Sigmoid colon (tissue), 7 donors: Measurements from ENCODE around the gene PGRMC1. TPM values are rescaled to one million over a fixed set of nuclear protein-coding genes. Genes with fewer than 3 reads are reported as not detected.
A peak's percentile ranks its signal among the peaks of the same experiment; 100 is the strongest.

Experiments used
- DNase-seq: peaks from one replicate; pipeline ENCODE4 v3.0.0-alpha.2; 2019
- H3K27ac ChIP-seq, 4 donors: fragments of 200-600 bp; sonication (generic); one replicate each; pipeline ENCODE4 v1.5.1; 2016 to 2019; ENCODE audit warnings: mild to moderate bottlenecking in 1 of 4
- H3K27me3 ChIP-seq, 3 donors: fragments of 200-600 bp; sonication (generic); one replicate each; pipeline ENCODE4 v1.5.1; 2019; ENCODE audit warnings: mild to moderate bottlenecking in 1 of 3
- H3K36me3 ChIP-seq, 4 donors: fragments of 200-600 bp; sonication (generic); one replicate each; pipeline ENCODE4 v1.5.1; 2016 to 2019
- H3K4me1 ChIP-seq, 4 donors: fragments of 200-600 bp; sonication (generic); one replicate each; pipeline ENCODE4 v1.5.1; 2017 to 2019
- H3K4me3 ChIP-seq, 4 donors: fragments of 200-600 bp; sonication (generic); one replicate each; pipeline ENCODE4 v1.5.1; 2017 to 2019; ENCODE audit warnings: mild to moderate bottlenecking in 2 of 4, moderate library complexity in 1 of 4
- H3K9me3 ChIP-seq, 4 donors: fragments of 200-600 bp in 3 of 4; sonication (generic) in 3 of 4; one replicate each; pipeline versions ENCODE4 v1.5.1 to v1.6.1; 2013 to 2019
- CTCF ChIP-seq, 4 experiments: fragments of 450-650 bp in 3 of 4; fragments of 200-600 bp in 1 of 4; IDR thresholded peaks; one replicate each; pipeline ENCODE4 v1.5.1; 2016 to 2019; ENCODE audit warnings: antibody characterized with exemption in 4 of 4, mild to moderate bottlenecking in 3 of 4, moderate library complexity in 2 of 4
- EP300 ChIP-seq, 4 donors: sonication (generic); formaldehyde crosslinking; IDR thresholded peaks; one replicate each; pipeline ENCODE4 v1.6.1; 2017; ENCODE audit warnings: antibody characterized with exemption in 4 of 4
- POLR2A ChIP-seq, 2 donors: fragments of 450-650 bp; IDR thresholded peaks; one replicate each; pipeline ENCODE4 v1.6.1; 2016; ENCODE audit warnings: antibody characterized with exemption in 2 of 2, mild to moderate bottlenecking in 2 of 2, moderate library complexity in 2 of 2
- POLR2AphosphoS5 ChIP-seq, 4 donors: sonication (generic); formaldehyde crosslinking; IDR thresholded peaks; one replicate each; pipeline ENCODE4 v1.6.1; 2017; ENCODE audit warnings: antibody characterized with exemption in 4 of 4
- WGBS, 2 donors: extraction: QIAGEN DNeasy Blood & Tissue Kit; methylation state at CpG; one replicate each; pipeline ENCODE4 v1.1.7; 2013; 5-methylcytosine and 5-hydroxymethylcytosine counted together
- intact Hi-C: fragments of 100-400 bp; cut with DNase I; formaldehyde crosslinking; loops from one replicate; pipeline ENCODE4 v1.15.1; 2023
- polyA plus RNA-seq, 3 donors: library from polyadenylated mRNA; stranded (reverse); fragments of 200-250 nt; gene quantifications; one replicate each; pipeline ENCODE4 v1.2.3, GENCODE V29; 2013
- total RNA-seq, 4 donors: library from RNA; depleted of rRNA; stranded (reverse); fragments of >200 nt; gene quantifications; one replicate each; pipeline ENCODE4 v1.1.0, GENCODE V29; 2016
- donor health status: healthy with polysubstance abuse.
- donor health status: Bipolar disorder and iron deficiency.
- donor health status: healthy.

Gene PGRMC1
- 100 to 1,000 TPM; 104 to 159 (median 132) TPM for total RNA-seq
- polyA plus RNA-seq = 10 to 100 TPM; 33.0 to 88.0 (median 39.3) TPM

DNA sequence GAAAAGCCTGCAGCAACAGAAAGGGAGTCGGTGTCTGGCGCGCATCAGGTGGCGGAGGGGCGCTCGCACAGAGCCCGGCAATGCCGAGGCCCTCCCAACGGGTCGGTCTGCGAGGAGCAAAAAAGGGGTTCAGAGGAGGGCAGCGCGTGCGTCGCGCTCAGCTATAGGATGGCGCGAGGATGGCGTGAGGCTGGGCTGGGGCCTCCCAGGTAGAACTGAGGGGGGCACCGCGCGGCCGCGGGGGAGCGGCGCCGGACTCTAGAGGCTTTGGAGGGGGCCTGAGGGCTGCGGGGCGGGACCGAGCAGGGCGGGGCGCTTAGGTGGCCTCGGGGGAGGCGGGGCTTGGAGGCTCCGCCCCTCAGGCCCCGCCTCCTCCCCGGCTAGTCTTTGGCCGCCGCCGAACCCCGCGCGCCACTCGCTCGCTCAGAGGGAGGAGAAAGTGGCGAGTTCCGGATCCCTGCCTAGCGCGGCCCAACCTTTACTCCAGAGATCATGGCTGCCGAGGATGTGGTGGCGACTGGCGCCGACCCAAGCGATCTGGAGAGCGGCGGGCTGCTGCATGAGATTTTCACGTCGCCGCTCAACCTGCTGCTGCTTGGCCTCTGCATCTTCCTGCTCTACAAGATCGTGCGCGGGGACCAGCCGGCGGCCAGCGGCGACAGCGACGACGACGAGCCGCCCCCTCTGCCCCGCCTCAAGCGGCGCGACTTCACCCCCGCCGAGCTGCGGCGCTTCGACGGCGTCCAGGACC is at the start of gene PGRMC1:
Gene PGRMC1 (plus strand): TSS at position 414 of the 751 bp plus-strand sequence. CDS start 79 bp downstream, at position 493.
- H3K27me3 ChIP-seq = no peaks in the 10 kb centered on the region
- H3K27ac ChIP-seq = peak within 1 kb of the TSS; percentile 81 to 90 (median 88)
- TF ChIP-seq POLR2AphosphoS5 (IDR thresholded peaks at IDR 0.05) (peak; percentile 93 to 97 (median 97)), POLR2A (IDR thresholded peaks at IDR 0.05) (peak; percentile 71 to 75), CTCF (IDR thresholded peaks at IDR 0.05) (no peak)
- H3K4me3 ChIP-seq = peak within 1 kb of the TSS; percentile 66 to 81 (median 72)
- no peaks in the 10 kb centered on the region for H3K36me3 ChIP-seq
- DNase-seq = peak; percentile 91
- WGBS, 2 donors = 1% methylated on average over 82 of the region's 82 CpGs
- peaks cover 0 to 14% (median 5%) of the 10 kb centered on the region in 4 donors for H3K4me1 ChIP-seq
- H3K9me3 ChIP-seq = no peaks in the 10 kb centered on the region
- intact Hi-C loops = loop anchor here (5.0 to 10.0 kb wide), 4 partner anchors 161 to 891 kb away; partner anchors contain the start of genes DOCK11, SLC25A43, SLC25A5 and WDR44

- intact Hi-C loops = no loop called here
Measured at GRCh38 chrX:119186763-119187162, 49.3 kb upstream of the PGRMC1 start.

GRCh38 chrX:119187298-119187697 is 48.8 kb upstream of the PGRMC1 start:
- H3K9me3 ChIP-seq = no peaks in the 10 kb centered on the region
- no peaks in the 10 kb centered on the region for H3K4me1 ChIP-seq
- TF ChIP-seq EP300 (IDR thresholded peaks at IDR 0.05) (no peak), POLR2A (IDR thresholded peaks at IDR 0.05) (no peak), CTCF (IDR thresholded peaks at IDR 0.05) (no peak), POLR2AphosphoS5 (IDR thresholded peaks at IDR 0.05) (no peak)
- intact Hi-C loops = no loop called here
- no peaks in the 10 kb centered on the region for H3K27me3 ChIP-seq
- no peak overlapping the region for H3K27ac ChIP-seq
- H3K4me3 ChIP-seq = no peak overlapping the region
- H3K36me3 ChIP-seq = no peaks in the 10 kb centered on the region
- 45 to 72% methylated on average over 4 of the region's 4 CpGs for whole genome bisulfite sequencing, 2 donors
- no peak for DNase-seq

More at GRCh38 chrX:119186763-119187162, 49.3 kb upstream of the PGRMC1 start:
- no peak for TF ChIP-seq POLR2AphosphoS5 (IDR thresholded peaks at IDR 0.05)
- no peak for TF ChIP-seq EP300 (IDR thresholded peaks at IDR 0.05)
- TF ChIP-seq POLR2A (IDR thresholded peaks at IDR 0.05) = no peak
- TF ChIP-seq CTCF (IDR thresholded peaks at IDR 0.05) = no peak
- Histone ChIP-seq H3K27me3 (no peaks in the 10 kb centered on the region), H3K4me3 (no peak overlapping the region), H3K36me3 (no peaks in the 10 kb centered on the region), H3K9me3 (no peaks in the 10 kb centered on the region), H3K4me1 (no peaks in the 10 kb centered on the region), H3K27ac (no peak overlapping the region)
- 84 to 87% methylated on average over 8 of the region's 8 CpGs for WGBS, 2 donors
- DNase-seq = no peak

DNA sequence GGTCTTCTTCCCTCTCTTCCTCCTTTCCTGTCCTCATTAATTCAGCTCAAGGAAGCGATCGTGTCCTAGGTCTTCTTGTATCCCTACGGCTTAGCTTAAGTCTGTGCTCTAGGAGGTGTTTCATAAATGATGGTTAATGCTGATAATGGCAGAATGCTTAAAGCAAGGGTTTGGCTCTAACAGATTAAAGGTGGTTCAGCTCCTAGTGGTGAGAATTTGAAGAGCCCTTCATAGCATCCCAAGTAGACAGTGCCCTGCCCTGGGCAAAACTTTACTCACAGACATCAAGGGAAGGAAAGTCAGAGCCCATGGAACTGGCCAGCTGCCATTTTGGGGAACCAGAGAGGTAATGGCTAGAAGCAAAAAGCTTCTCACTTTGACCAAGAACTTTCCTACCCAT is 47.0 kb upstream of the PGRMC1 start:
- 95 to 98% methylated on average over 3 of the region's 3 CpGs for WGBS, 2 donors
- no peaks in the 10 kb centered on the region for H3K36me3 ChIP-seq
- no peaks in the 10 kb centered on the region for H3K27me3 ChIP-seq
- no peak for DNase-seq
- H3K4me1 ChIP-seq = no peaks in the 10 kb centered on the region
- no peaks in the 10 kb centered on the region for H3K9me3 ChIP-seq
- TF ChIP-seq POLR2AphosphoS5 (IDR thresholded peaks at IDR 0.05) = no peak
- TF ChIP-seq EP300 (IDR thresholded peaks at IDR 0.05) = no peak
- TF ChIP-seq POLR2A (IDR thresholded peaks at IDR 0.05) = no peak
- TF ChIP-seq CTCF (IDR thresholded peaks at IDR 0.05) = no peak
- no peak overlapping the region for H3K27ac ChIP-seq
- intact Hi-C loops = no loop called here
- H3K4me3 ChIP-seq = no peak overlapping the region
